SU-DHL-6 (cell line): ENCODE results near the gene B3GLCT.

Source experiments
- H2AFZ ChIP-seq: fragments of 200-600 bp; sonication (generic); 2 replicates; pipeline ENCODE4 v1.6.1; 2014; ENCODE audit warnings: low read depth, mild to moderate bottlenecking, moderate library complexity, mixed read lengths, antibody characterized with exemption, low read length; ENCODE audit not compliant: severe bottlenecking
- H3F3A ChIP-seq: fragments of 200-600 bp; shearing (Covaris generic); 2 replicates; pipeline ENCODE4 v1.6.0; 2016; ENCODE audit warnings: antibody characterized with exemption, mild to moderate bottlenecking; ENCODE audit not compliant: insufficient read depth
- H3K27ac ChIP-seq: fragments of 200-600 bp; sonication (generic); 2 replicates; pipeline ENCODE4 v1.5.1; 2016; ENCODE audit warnings: low read depth, mild to moderate bottlenecking, low read length, moderate library complexity, mixed read lengths
- H3K27me3 ChIP-seq: fragments of 200-600 bp; sonication (generic), shearing (Covaris generic); 2 replicates; pipeline ENCODE4 v1.6.0; 2014; ENCODE audit warnings: mild to moderate bottlenecking, low read length
- H3K36me3 ChIP-seq: fragments of 200-600 bp; sonication (generic); 2 replicates; pipeline ENCODE4 v1.6.1; 2014; ENCODE audit warnings: mild to moderate bottlenecking, low read length, mixed read lengths
- H3K4me2 ChIP-seq: fragments of 300-600, 200-600 bp; shearing (Covaris generic), sonication (generic); 2 replicates; pipeline ENCODE4 v1.6.0; 2014; ENCODE audit warnings: low read length, low read depth, mild to moderate bottlenecking; ENCODE audit not compliant: poor library complexity, severe bottlenecking
- H3K4me3 ChIP-seq: fragments of 200-600 bp; sonication (generic); 2 replicates; pipeline ENCODE4 v1.5.1; 2014; ENCODE audit warnings: antibody characterized with exemption, low read length, mild to moderate bottlenecking, mixed read lengths; ENCODE audit not compliant: insufficient read depth, poor library complexity, severe bottlenecking
- H3K79me2 ChIP-seq: fragments of 200-600 bp; sonication (generic); 2 replicates; pipeline ENCODE4 v1.6.1; 2014; ENCODE audit warnings: mild to moderate bottlenecking, low read length, moderate library complexity; ENCODE audit not compliant: insufficient read depth
- H3K9ac ChIP-seq: fragments of 200-600 bp; sonication (generic); 2 replicates; pipeline ENCODE4 v1.7.0; 2014; ENCODE audit warnings: mild to moderate bottlenecking, low read length
- H3K9me2 ChIP-seq: fragments of 200-600 bp; sonication (generic); replicated peaks from 2 replicates; pipeline ENCODE4 v1.6.1; 2014; ENCODE audit warnings: low read length; ENCODE audit not compliant: insufficient read depth
- H3K9me3 ChIP-seq: fragments of 200-600 bp; sonication (generic); 2 replicates; pipeline ENCODE4 v1.6.1; 2014; ENCODE audit warnings: low read length, mixed read lengths; ENCODE audit not compliant: insufficient read depth
- H4K20me1 ChIP-seq: fragments of 200-600 bp; sonication (generic); 2 replicates; pipeline ENCODE4 v1.6.1; 2014; ENCODE audit warnings: low read depth, mild to moderate bottlenecking, antibody characterized with exemption, low read length, moderate library complexity, mixed read lengths
- CTCF ChIP-seq: fragments of 200-600 bp; sonication (generic); IDR thresholded peaks from one replicate; pipeline ENCODE4 v1.5.1; 2017; ENCODE audit warnings: antibody characterized with exemption, mild to moderate bottlenecking, low read length, moderate library complexity; ENCODE audit not compliant: insufficient read depth, poor library complexity, severe bottlenecking
- EZH2phosphoT487 ChIP-seq: fragments of 200-600 bp; sonication (generic), shearing (Covaris generic); conservative IDR thresholded peaks from 2 replicates; pipeline ENCODE4 v1.6.1; 2018; ENCODE audit warnings: mild to moderate bottlenecking, antibody characterized with exemption, low read length, moderate library complexity, mixed read lengths

Gene B3GLCT

GRCh38 chr13:31182987-31183386 lies 16.8 kb upstream of the B3GLCT start:
- Histone ChIP-seq H3K79me2 (no peaks in the 10 kb centered on the region), H3K9me3 (no peaks in the 10 kb centered on the region), H3K27ac (no peak overlapping the region), H3K9me2 (no peaks in the 10 kb centered on the region), H3K4me2 (no peak overlapping the region), H3K9ac (no peak overlapping the region), H2AFZ (no peak overlapping the region), H3K4me3 (no peak overlapping the region), H4K20me1 (no peaks in the 10 kb centered on the region), H3K36me3 (no peaks in the 10 kb centered on the region), H3F3A (no peaks in the 10 kb centered on the region), H3K27me3 (no peaks in the 10 kb centered on the region)
- TF ChIP-seq CTCF (no peak), EZH2phosphoT487 (no peak)

- no peaks in the 10 kb centered on the region for H3K36me3 ChIP-seq
- H3K9me2 ChIP-seq, result no peaks in the 10 kb centered on the region
- no peak for TF ChIP-seq CTCF
- TF ChIP-seq EZH2phosphoT487, result no peak
- no peak overlapping the region for H2AFZ ChIP-seq
- H3K27ac ChIP-seq, result no peak overlapping the region
- H3K27me3 ChIP-seq, result no peaks in the 10 kb centered on the region
- H3K79me2 ChIP-seq, result no peaks in the 10 kb centered on the region
- no peak overlapping the region for H3K4me3 ChIP-seq
- no peak overlapping the region for H3K9ac ChIP-seq
- no peaks in the 10 kb centered on the region for H3F3A ChIP-seq
- H3K9me3 ChIP-seq, result no peaks in the 10 kb centered on the region
- no peak overlapping the region for H3K4me2 ChIP-seq
- H4K20me1 ChIP-seq, result no peaks in the 10 kb centered on the region
Measured at GRCh38 chr13:31184451-31184850, 15.3 kb upstream of the B3GLCT start.

- H3K9ac ChIP-seq, result no peak overlapping the region
- no peak overlapping the region for H2AFZ ChIP-seq
- no peaks in the 10 kb centered on the region for H3K9me3 ChIP-seq
- H3K27me3 ChIP-seq, result no peaks in the 10 kb centered on the region
- H3K27ac ChIP-seq, result no peak overlapping the region
- H3F3A ChIP-seq, result no peaks in the 10 kb centered on the region
- no peak overlapping the region for H3K4me2 ChIP-seq
- no peak overlapping the region for H3K4me3 ChIP-seq
- H4K20me1 ChIP-seq, result no peaks in the 10 kb centered on the region
- no peaks in the 10 kb centered on the region for H3K79me2 ChIP-seq
- H3K36me3 ChIP-seq, result no peaks in the 10 kb centered on the region
- no peaks in the 10 kb centered on the region for H3K9me2 ChIP-seq
- no peak for TF ChIP-seq CTCF
- TF ChIP-seq EZH2phosphoT487, result no peak
Measured at GRCh38 chr13:31184981-31185645, 14.7 kb upstream of the B3GLCT start.

- Histone ChIP-seq H3K36me3 (no peaks in the 10 kb centered on the region), H2AFZ (no peak overlapping the region), H3K79me2 (no peaks in the 10 kb centered on the region)
Measured at GRCh38 chr13:31191748-31192147, 8.0 kb upstream of the B3GLCT start.

More at GRCh38 chr13:31191748-31192147, 8.0 kb upstream of the B3GLCT start:
- no peak overlapping the region for H3K4me3 ChIP-seq
- no peaks in the 10 kb centered on the region for H4K20me1 ChIP-seq
- no peak overlapping the region for H3K4me2 ChIP-seq
- no peak for TF ChIP-seq EZH2phosphoT487
- no peak for TF ChIP-seq CTCF
- H3K9me3 ChIP-seq, result no peaks in the 10 kb centered on the region
- H3F3A ChIP-seq, result no peaks in the 10 kb centered on the region
- H3K9ac ChIP-seq, result no peak overlapping the region
- H3K27ac ChIP-seq, result no peak overlapping the region
- H3K27me3 ChIP-seq, result no peaks in the 10 kb centered on the region
- no peaks in the 10 kb centered on the region for H3K9me2 ChIP-seq
